NK-92 treated with Interleukin-12 subunit alpha and Interleukin-12 subunit beta, amount 100 ng/mL, for 24 hours (cell line): ENCODE results near the gene TRMU.
"Not testable (repeated sequence)": the region's sequence is repeated elsewhere in the genome, so short reads cannot be mapped to it uniquely, and the experiment has no call there.

Experiments
- DNase-seq: peaks from one replicate; lab custom pipeline; 2025; lab: John Stamatoyannopoulos, UW

Gene TRMU

GRCh38 chr22:46388647-46389046 lies 53.1 kb downstream of the TRMU start:
- no peak for DNase-seq

GRCh38 chr22:46389081-46389480 lies 53.6 kb downstream of the TRMU start:
- no peak for DNase-seq

GRCh38 chr22:46390105-46390651 lies 54.7 kb downstream of the TRMU start:
- no peak for DNase-seq

- no peak for DNase-seq
These were observed 55.3 kb downstream of the TRMU start for GRCh38 chr22:46390652-46391301.

GRCh38 chr22:46391486-46392136 lies 56.1 kb downstream of the TRMU start:
- DNase-seq, result no peak

- DNase-seq, result no peak
These were observed 56.8 kb downstream of the TRMU start for GRCh38 chr22:46392137-46392844.

GRCh38 chr22:46393873-46394272 lies 58.4 kb downstream of the TRMU start:
- no peak for DNase-seq

- no peak for DNase-seq
These were observed 59.1 kb downstream of the TRMU start for GRCh38 chr22:46394622-46395021.

- DNase-seq, result no peak
These were observed 59.6 kb downstream of the TRMU start for GRCh38 chr22:46395145-46395544.

- DNase-seq, result not testable (repeated sequence)
These were observed 61.5 kb downstream of the TRMU start for GRCh38 chr22:46397049-46397448.

- DNase-seq, result no peak
These were observed 62.0 kb downstream of the TRMU start for GRCh38 chr22:46397514-46397913.

- no peak for DNase-seq
These were observed 62.4 kb downstream of the TRMU start for GRCh38 chr22:46397951-46398350.

GRCh38 chr22:46399251-46400024 lies 63.9 kb downstream of the TRMU start:
- DNase-seq, result no peak

GRCh38 chr22:46401370-46401769 lies 65.9 kb downstream of the TRMU start:
- no peak for DNase-seq

GRCh38 chr22:46402505-46402904 lies 67.0 kb downstream of the TRMU start:
- no peak for DNase-seq

GRCh38 chr22:46403880-46404279 lies 68.4 kb downstream of the TRMU start:
- not testable (repeated sequence) for DNase-seq

GRCh38 chr22:46405901-46406300 lies 70.4 kb downstream of the TRMU start:
- DNase-seq, result no peak

GRCh38 chr22:46406349-46406748 lies 70.8 kb downstream of the TRMU start:
- no peak for DNase-seq

- DNase-seq, result no peak
These were observed 71.3 kb downstream of the TRMU start for GRCh38 chr22:46406791-46407190.
